HepG2 (cell line): ENCODE results near the gene BIRC7. TPM values are rescaled to one million over a fixed set of nuclear protein-coding genes. Genes with fewer than 3 reads are reported as not detected.

Experiments
- ATM ChIP-seq: fragments of 450-650 bp; IDR thresholded peaks from 2 replicates; pipeline ENCODE4 v1.7.1; 2017; ENCODE audit warnings: mild to moderate bottlenecking, borderline replicate concordance
- CENPX ChIP-seq: sonication (generic); formaldehyde crosslinking; IDR thresholded peaks from 2 replicates; pipeline ENCODE4 v1.9.0; 2021; ENCODE audit warnings: mild to moderate bottlenecking, missing genetic modification reagents, moderate library complexity
- ETV6 ChIP-seq: sonication (generic); formaldehyde crosslinking; conservative IDR thresholded peaks from 2 replicates; pipeline ENCODE4 v1.4.0; 2020; ENCODE audit warnings: missing genetic modification reagents
- GFI1 ChIP-seq: sonication (generic); formaldehyde crosslinking; IDR thresholded peaks from 2 replicates; pipeline ENCODE4 v1.5.0; 2020; ENCODE audit warnings: missing genetic modification reagents, mild to moderate bottlenecking, borderline replicate concordance
- HMGA1 ChIP-seq: sonication (generic); formaldehyde crosslinking; conservative IDR thresholded peaks from 2 replicates; pipeline ENCODE4 v1.4.0; 2020; ENCODE audit warnings: missing genetic modification reagents
- KLF9 ChIP-seq: IDR thresholded peaks from 2 replicates; pipeline ENCODE4 v1.6.1; 2016; ENCODE audit warnings: low read depth
- MXD4 ChIP-seq: IDR thresholded peaks from 2 replicates; pipeline ENCODE4 v1.6.1; 2016; ENCODE audit warnings: mild to moderate bottlenecking, missing biosample characterization, missing genetic modification reagents
- NFATC3 ChIP-seq: sonication (generic); formaldehyde crosslinking; IDR thresholded peaks from 2 replicates; pipeline ENCODE4 v1.5.1; 2020; ENCODE audit warnings: mild to moderate bottlenecking, missing genetic modification reagents
- RELA ChIP-seq: sonication (generic); formaldehyde crosslinking; IDR thresholded peaks from 2 replicates; pipeline ENCODE4 v1.4.0; 2020; ENCODE audit warnings: missing genetic modification reagents
- SKI ChIP-seq: fragments of 450-650 bp; IDR thresholded peaks from one replicate; pipeline ENCODE4 v1.6.1; 2018; ENCODE audit warnings: mild to moderate bottlenecking; ENCODE audit not compliant: partially characterized antibody
- SOX6 ChIP-seq, 2 experiments: fragments of 450-650 bp in 1 of 2; sonication (generic) in 1 of 2; formaldehyde crosslinking in 1 of 2; IDR thresholded peaks; 2 replicates each; pipeline versions ENCODE4 v1.4.0 to v1.6.1; 2017 to 2020; ENCODE audit warnings: antibody characterized with exemption in 1 of 2, mild to moderate bottlenecking in 1 of 2, missing genetic modification reagents in 1 of 2
- TBX2 ChIP-seq: sonication (generic); formaldehyde crosslinking; IDR thresholded peaks from 2 replicates; pipeline ENCODE4 v1.5.0; 2020; ENCODE audit warnings: missing genetic modification reagents, mild to moderate bottlenecking, borderline replicate concordance
- TBX3 ChIP-seq: fragments of 450-650 bp; IDR thresholded peaks from 2 replicates; pipeline ENCODE4 v1.6.1; 2017; ENCODE audit warnings: antibody characterized with exemption, mild to moderate bottlenecking, inconsistent platforms, borderline replicate concordance
- ZKSCAN5 ChIP-seq: sonication (generic); formaldehyde crosslinking; IDR thresholded peaks from 2 replicates; pipeline ENCODE4 v1.5.1; 2020; ENCODE audit warnings: mild to moderate bottlenecking, missing genetic modification reagents
- ZNF292 ChIP-seq: sonication (generic); formaldehyde crosslinking; IDR thresholded peaks from 2 replicates; pipeline ENCODE4 v1.8.1; 2022; ENCODE audit warnings: mild to moderate bottlenecking, low read depth, missing genetic modification reagents, borderline replicate concordance
- ZNF441 ChIP-seq: sonication (generic); formaldehyde crosslinking; IDR thresholded peaks from 2 replicates; pipeline ENCODE4 v1.7.0; 2021; ENCODE audit warnings: missing genetic modification reagents, borderline replicate concordance
- ZNF501 ChIP-seq: sonication (generic); formaldehyde crosslinking; IDR thresholded peaks from 2 replicates; pipeline ENCODE4 v1.5.1; 2020; ENCODE audit warnings: mild to moderate bottlenecking, moderate library complexity, missing genetic modification reagents
- ZNF580 ChIP-seq: IDR thresholded peaks from 2 replicates; pipeline ENCODE4 v1.6.1; 2016; ENCODE audit warnings: low read depth, borderline replicate concordance
- ZNF674 ChIP-seq: sonication (generic); formaldehyde crosslinking; IDR thresholded peaks from 2 replicates; pipeline ENCODE4 v1.5.0; 2020; ENCODE audit warnings: low read depth, mild to moderate bottlenecking, missing genetic modification reagents
- polyA plus RNA-seq, 8 experiments: library from polyadenylated mRNA; depleted of rRNA in 3 of 8; stranded (reverse) in 7 of 8; unstranded in 1 of 8; fragments of >200 nt; fragmentation: Illumina TruSeq in 4 of 8; extraction: Trizol in 4 of 8; gene quantifications; 2 replicates each; pipeline versions ENCODE4 v1.2.1 to v1.2.3, GENCODE V29; 2011 to 2016; ENCODE audit warnings: low read depth in 4 of 8, missing spikeins in 1 of 8, mixed read lengths in 1 of 8; ENCODE audit not compliant: insufficient read depth in 1 of 8
- total RNA-seq, 5 experiments: library from RNA; depleted of rRNA; stranded (reverse); fragments of >200 nt; fragmentation: Illumina TruSeq; extraction: Trizol; gene quantifications; 2 replicates each; pipeline ENCODE4 v1.2.3, GENCODE V29; 2016; ENCODE audit warnings: low read depth in 1 of 5
- TF ChIP-seq, protein P1 (sequence below): sonication (generic); formaldehyde crosslinking; IDR thresholded peaks from 2 replicates; pipeline ENCODE4 v1.4.0; 2020; ENCODE audit warnings: missing genetic modification reagents
- TF ChIP-seq, protein P2 (sequence below): sonication (generic); formaldehyde crosslinking; IDR thresholded peaks from 2 replicates; pipeline ENCODE4 v1.5.0; 2020; ENCODE audit warnings: missing genetic modification reagents
- TF ChIP-seq, protein P3 (sequence below): sonication (generic); formaldehyde crosslinking; IDR thresholded peaks from 2 replicates; pipeline ENCODE4 v1.4.0; 2020; ENCODE audit warnings: mild to moderate bottlenecking, missing genetic modification reagents
- TF ChIP-seq, protein P4 (sequence below): sonication (generic); formaldehyde crosslinking; IDR thresholded peaks from 2 replicates; pipeline ENCODE4 v1.8.0; 2022; ENCODE audit warnings: mild to moderate bottlenecking, missing genetic modification reagents, borderline replicate concordance

Gene BIRC7
- total and polyA plus RNA-seq, 2 of the 13 experiments (the other 11 are each of a cell fraction or from before 2014, with no cell fraction given), result 0.27 to 5.1 TPM

DNA sequence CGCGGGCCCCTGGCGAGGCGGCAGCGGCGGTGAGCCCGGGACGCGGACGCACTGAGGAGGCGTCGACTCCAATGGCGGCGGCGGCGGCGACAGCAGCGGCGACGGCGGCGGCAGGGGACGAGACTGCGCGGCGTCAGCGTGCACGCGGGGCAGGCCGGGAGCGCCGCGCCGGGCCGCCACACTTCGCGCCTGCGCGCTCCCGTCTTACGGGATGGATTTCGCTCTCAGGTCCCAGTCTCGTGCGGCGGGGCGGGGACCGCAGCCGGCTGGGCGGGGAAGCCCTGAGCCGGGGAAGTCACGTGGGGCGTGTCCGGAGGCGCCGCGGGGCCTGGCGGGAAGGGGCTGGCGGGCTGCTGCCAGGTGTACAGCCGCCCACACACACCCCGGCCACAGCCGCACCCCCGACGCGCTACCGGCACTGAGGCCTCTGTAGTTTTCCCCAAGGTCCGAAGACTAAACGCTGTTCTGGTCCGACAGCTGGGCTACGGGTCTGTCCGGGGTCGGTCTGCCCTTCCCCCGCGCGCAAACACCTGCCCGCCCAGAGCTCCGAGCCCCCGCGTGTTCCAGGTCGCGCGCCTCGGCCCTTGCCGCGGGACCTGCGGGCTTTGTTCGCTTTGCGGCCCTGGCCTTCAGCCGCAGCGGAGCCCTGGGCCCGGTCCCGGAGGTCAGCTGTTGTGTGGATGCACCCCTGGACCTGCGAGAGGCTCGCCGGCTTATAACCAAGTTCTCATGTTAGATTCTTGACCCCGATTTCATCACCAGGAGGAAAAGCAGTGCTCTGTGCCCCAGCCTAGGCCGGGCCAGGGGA, 19.5 kb upstream of the BIRC7 start, which contains the start of gene YTHDF1 (continued):
- TF ChIP-seq ZKSCAN5 (CRISPR knock-in tag) (0 out of 2 replicates have a peak, but pooled peaks have one; percentile 61), GFI1 (CRISPR knock-in tag) (peak; percentile 77; the same call in 1 of the 2 replicates), ZNF292 (CRISPR knock-in tag) (no peak), KLF9 (peak; percentile 88; the same call in 1 of the 2 replicates), TBX2 (peak; percentile 96), NFATC3 (0 out of 2 replicates have a peak, but pooled peaks have one; percentile 66), ZNF580 (CRISPR knock-in tag) (peak; percentile 95), ZNF441 (CRISPR knock-in tag) (peak; percentile 90), TBX3 (no peak), SOX6 (IDR thresholded peaks at IDR 0.05) (no peak), SOX6 (CRISPR knock-in tag; IDR thresholded peaks at IDR 0.05) (peak; percentile 70), RELA (no peak), HMGA1 (CRISPR knock-in tag) (no peak), CENPX (CRISPR knock-in tag) (no peak), SKI (peak; percentile 94), ATM (no peak), ZNF501 (peak; percentile 98), MXD4 (CRISPR knock-in tag) (peak; percentile 95), ZNF674 (CRISPR knock-in tag) (no peak; the same call in 1 of the 2 replicates), ETV6 (CRISPR knock-in tag) (peak; percentile 72; the same call in 1 of the 2 replicates)
- TF ChIP-seq, protein P1, sequence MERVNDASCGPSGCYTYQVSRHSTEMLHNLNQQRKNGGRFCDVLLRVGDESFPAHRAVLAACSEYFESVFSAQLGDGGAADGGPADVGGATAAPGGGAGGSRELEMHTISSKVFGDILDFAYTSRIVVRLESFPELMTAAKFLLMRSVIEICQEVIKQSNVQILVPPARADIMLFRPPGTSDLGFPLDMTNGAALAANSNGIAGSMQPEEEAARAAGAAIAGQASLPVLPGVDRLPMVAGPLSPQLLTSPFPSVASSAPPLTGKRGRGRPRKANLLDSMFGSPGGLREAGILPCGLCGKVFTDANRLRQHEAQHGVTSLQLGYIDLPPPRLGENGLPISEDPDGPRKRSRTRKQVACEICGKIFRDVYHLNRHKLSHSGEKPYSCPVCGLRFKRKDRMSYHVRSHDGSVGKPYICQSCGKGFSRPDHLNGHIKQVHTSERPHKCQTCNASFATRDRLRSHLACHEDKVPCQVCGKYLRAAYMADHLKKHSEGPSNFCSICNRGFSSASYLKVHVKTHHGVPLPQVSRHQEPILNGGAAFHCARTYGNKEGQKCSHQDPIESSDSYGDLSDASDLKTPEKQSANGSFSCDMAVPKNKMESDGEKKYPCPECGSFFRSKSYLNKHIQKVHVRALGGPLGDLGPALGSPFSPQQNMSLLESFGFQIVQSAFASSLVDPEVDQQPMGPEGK (CRISPR knock-in tag), result peak; percentile 79
- TF ChIP-seq, protein P2, sequence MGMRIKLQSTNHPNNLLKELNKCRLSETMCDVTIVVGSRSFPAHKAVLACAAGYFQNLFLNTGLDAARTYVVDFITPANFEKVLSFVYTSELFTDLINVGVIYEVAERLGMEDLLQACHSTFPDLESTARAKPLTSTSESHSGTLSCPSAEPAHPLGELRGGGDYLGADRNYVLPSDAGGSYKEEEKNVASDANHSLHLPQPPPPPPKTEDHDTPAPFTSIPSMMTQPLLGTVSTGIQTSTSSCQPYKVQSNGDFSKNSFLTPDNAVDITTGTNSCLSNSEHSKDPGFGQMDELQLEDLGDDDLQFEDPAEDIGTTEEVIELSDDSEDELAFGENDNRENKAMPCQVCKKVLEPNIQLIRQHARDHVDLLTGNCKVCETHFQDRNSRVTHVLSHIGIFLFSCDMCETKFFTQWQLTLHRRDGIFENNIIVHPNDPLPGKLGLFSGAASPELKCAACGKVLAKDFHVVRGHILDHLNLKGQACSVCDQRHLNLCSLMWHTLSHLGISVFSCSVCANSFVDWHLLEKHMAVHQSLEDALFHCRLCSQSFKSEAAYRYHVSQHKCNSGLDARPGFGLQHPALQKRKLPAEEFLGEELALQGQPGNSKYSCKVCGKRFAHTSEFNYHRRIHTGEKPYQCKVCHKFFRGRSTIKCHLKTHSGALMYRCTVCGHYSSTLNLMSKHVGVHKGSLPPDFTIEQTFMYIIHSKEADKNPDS (CRISPR knock-in tag), result peak; percentile 90; the same call in 1 of the 2 replicates
- TF ChIP-seq, protein P3, sequence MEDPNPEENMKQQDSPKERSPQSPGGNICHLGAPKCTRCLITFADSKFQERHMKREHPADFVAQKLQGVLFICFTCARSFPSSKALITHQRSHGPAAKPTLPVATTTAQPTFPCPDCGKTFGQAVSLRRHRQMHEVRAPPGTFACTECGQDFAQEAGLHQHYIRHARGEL (CRISPR knock-in tag), result peak; percentile 60; the same call in 1 of the 2 replicates
- TF ChIP-seq, protein P4, sequence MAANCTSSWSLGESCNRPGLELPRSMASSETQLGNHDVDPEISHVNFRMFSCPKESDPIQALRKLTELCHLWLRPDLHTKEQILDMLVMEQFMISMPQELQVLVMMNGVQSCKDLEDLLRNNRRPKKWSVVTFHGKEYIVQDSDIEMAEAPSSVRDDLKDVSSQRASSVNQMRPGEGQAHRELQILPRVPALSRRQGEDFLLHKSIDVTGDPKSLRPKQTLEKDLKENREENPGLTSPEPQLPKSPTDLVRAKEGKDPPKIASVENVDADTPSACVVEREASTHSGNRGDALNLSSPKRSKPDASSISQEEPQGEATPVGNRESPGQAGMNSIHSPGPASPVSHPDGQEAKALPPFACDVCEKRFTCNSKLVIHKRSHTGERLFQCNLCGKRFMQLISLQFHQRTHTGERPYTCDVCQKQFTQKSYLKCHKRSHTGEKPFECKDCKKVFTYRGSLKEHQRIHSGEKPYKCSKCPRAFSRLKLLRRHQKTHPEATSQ, result peak; percentile 80; the same call in 1 of the 2 replicates
